A549 treated with AZD2906 at 1 μM for 4 hours (cell line): ENCODE results near the gene INTS6L. TPM values are rescaled to one million over a fixed set of nuclear protein-coding genes. Genes with fewer than 3 reads are reported as not detected.

Source experiments
- total RNA-seq: library from RNA; stranded (reverse); fragments of 200-300 nt; extraction: Qiagen RNA extraction; gene quantifications from 5 replicates; pipeline ENCODE4 v1.2.3, GENCODE V29; 2022

The INTS6L gene
- total RNA-seq: 0.08 to 0.18 TPM (median 0.09 TPM) in 5 replicates

GRCh38 chrX:135520553-135521404 lies at the start of gene INTS6L:
INTS6L (plus strand) TSS chrX:135520660; CDS start chrX:135520993, 333 bp downstream.

Other genes with a start within 250 kb of the INTS6L start
- not detected in 5 replicates for gene ETDC, start 211.2 kb upstream of the INTS6L start, total RNA-seq
- gene ZNF75D, start 176.6 kb upstream of the INTS6L start, total RNA-seq: 2.6 to 3.0 TPM (median 2.9 TPM) in 5 replicates
- 3.3 to 4.3 TPM (median 4.1 TPM) in 5 replicates for gene ZNF449, start 175.9 kb upstream of the INTS6L start, total RNA-seq
- 0.13 to 0.16 TPM (median 0.15 TPM) in 5 replicates for gene SMIM10L2A, start 98.7 kb upstream of the INTS6L start, total RNA-seq
- gene CT45A1, start 193.0 kb downstream of the INTS6L start, total RNA-seq: 0.07 TPM in 1 of 5 replicates, not detected in the others
- 0.15 to 0.29 TPM (median 0.19 TPM) in 4 of 5 replicates, not detected in the other for gene CT45A3, start 247.5 kb downstream of the INTS6L start, total RNA-seq